ENCODE results near the gene MARCHF10.

MARCHF10 gene

GRCh38 chr17:62689441-62690167, 118.5 kb downstream of the MARCHF10 start:
- peaks cover 13% of the 10 kb centered on the region for H3K4me1 Mint-ChIP-seq
- H3K36me3 Mint-ChIP-seq (ENCODE audit: low read depth), result peaks cover 43% of the 10 kb centered on the region
- no peak for TF ChIP-seq CTCF (IDR thresholded peaks at IDR 0.05; ENCODE audit: unreplicated experiment in 3 of 3)
- no peak overlapping the region for H3K27ac Mint-ChIP-seq
- no peak overlapping the region for H3K4me3 Mint-ChIP-seq
- no peaks in the 10 kb centered on the region for H3K27me3 Mint-ChIP-seq (ENCODE audit: low read depth)
- no peaks in the 10 kb centered on the region for H3K9me3 Mint-ChIP-seq

- Mint-ChIP-seq H3K9me3 (no peaks in the 10 kb centered on the region), H3K27ac (no peak overlapping the region), H3K36me3 (ENCODE audit: low read depth) (peaks cover 48% of the 10 kb centered on the region), H3K4me3 (no peak overlapping the region), H3K4me1 (peaks cover 4% of the 10 kb centered on the region), H3K27me3 (ENCODE audit: low read depth) (no peaks in the 10 kb centered on the region)
- TF ChIP-seq CTCF (IDR thresholded peaks at IDR 0.05; ENCODE audit: unreplicated experiment in 3 of 3), result no peak
Measured at GRCh38 chr17:62688398-62689160, 119.5 kb downstream of the MARCHF10 start.

GRCh38 chr17:62687997-62688396, 120.1 kb downstream of the MARCHF10 start:
- Mint-ChIP-seq H3K4me1 (no peaks in the 10 kb centered on the region), H3K9me3 (no peaks in the 10 kb centered on the region), H3K27me3 (ENCODE audit: low read depth) (no peaks in the 10 kb centered on the region), H3K36me3 (ENCODE audit: low read depth) (peaks cover 47% of the 10 kb centered on the region), H3K4me3 (no peak overlapping the region), H3K27ac (no peak overlapping the region)
- TF ChIP-seq CTCF (IDR thresholded peaks at IDR 0.05; ENCODE audit: unreplicated experiment in 3 of 3), result no peak

- Mint-ChIP-seq H3K4me1 (no peaks in the 10 kb centered on the region), H3K9me3 (no peaks in the 10 kb centered on the region), H3K36me3 (ENCODE audit: low read depth) (peaks cover 58% of the 10 kb centered on the region), H3K4me3 (no peak overlapping the region), H3K27ac (no peak overlapping the region), H3K27me3 (ENCODE audit: low read depth) (no peaks in the 10 kb centered on the region)
- no peak for TF ChIP-seq CTCF (IDR thresholded peaks at IDR 0.05; ENCODE audit: unreplicated experiment in 3 of 3)
Measured at GRCh38 chr17:62684179-62684578, 123.9 kb downstream of the MARCHF10 start.

GRCh38 chr17:62681939-62682381, 126.2 kb downstream of the MARCHF10 start:
- no peak for TF ChIP-seq CTCF (IDR thresholded peaks at IDR 0.05; ENCODE audit: unreplicated experiment in 3 of 3)
- no peaks in the 10 kb centered on the region for H3K27me3 Mint-ChIP-seq (ENCODE audit: low read depth)
- no peak overlapping the region for H3K4me3 Mint-ChIP-seq
- no peaks in the 10 kb centered on the region for H3K9me3 Mint-ChIP-seq
- H3K4me1 Mint-ChIP-seq, result no peaks in the 10 kb centered on the region
- peaks cover 50% of the 10 kb centered on the region for H3K36me3 Mint-ChIP-seq (ENCODE audit: low read depth)
- no peak overlapping the region for H3K27ac Mint-ChIP-seq

Data from nephron (organoid).